IMR-90 (cell line): Measurements from ENCODE around the gene ATP13A1.

Experiments
- CEBPB ChIP-seq: IDR thresholded peaks from 2 replicates; pipeline ENCODE4 v1.6.1; 2012; ENCODE audit warnings: low read depth, low read length, improper control_type of control experiment
- CHD1 ChIP-seq: IDR thresholded peaks from 2 replicates; pipeline ENCODE4 v1.6.1; 2012; ENCODE audit warnings: low read depth, low read length, improper control_type of control experiment
- FOS ChIP-seq: fragments of 150-350 bp; IDR thresholded peaks from 2 replicates; pipeline ENCODE4 v1.6.1; 2016; ENCODE audit warnings: low read depth, low read length
- MAZ ChIP-seq: IDR thresholded peaks from 2 replicates; pipeline ENCODE4 v1.6.1; 2012; ENCODE audit warnings: low read depth, mild to moderate bottlenecking, low read length, improper control_type of control experiment, moderate library complexity, borderline replicate concordance
- MXI1 ChIP-seq: IDR thresholded peaks from 2 replicates; pipeline ENCODE4 v1.6.1; 2012; ENCODE audit warnings: low read depth, mild to moderate bottlenecking, low read length, moderate library complexity, borderline replicate concordance
- NFE2L2 ChIP-seq: fragments of 150-350 bp; IDR thresholded peaks from 2 replicates; pipeline ENCODE4 v1.6.1; 2016; ENCODE audit warnings: low read depth, mild to moderate bottlenecking, low read length
- POLR2A ChIP-seq: IDR thresholded peaks from 2 replicates; pipeline ENCODE4 v1.6.1; 2012; ENCODE audit warnings: mild to moderate bottlenecking, low read depth, low read length
- RAD21 ChIP-seq: IDR thresholded peaks from 2 replicates; pipeline ENCODE4 v1.6.1; 2012; ENCODE audit warnings: low read length, improper control_type of control experiment
- RCOR1 ChIP-seq: IDR thresholded peaks from 2 replicates; pipeline ENCODE4 v1.6.1; 2012; ENCODE audit warnings: mild to moderate bottlenecking, low read length, improper control_type of control experiment; ENCODE audit not compliant: insufficient replicate concordance
- SMC3 ChIP-seq: fragments of 150-350 bp; IDR thresholded peaks from 2 replicates; pipeline ENCODE4 v1.6.1; 2016; ENCODE audit warnings: low read depth, mild to moderate bottlenecking, antibody characterized with exemption, low read length, moderate library complexity
- TF ChIP-seq, protein P1 (sequence below): conservative IDR thresholded peaks from 2 replicates; pipeline ENCODE4 v1.5.1; 2012; ENCODE audit warnings: mild to moderate bottlenecking, low read depth, low read length, improper control_type of control experiment
- TF ChIP-seq, protein P2 (sequence below): fragments of 150-350 bp; IDR thresholded peaks from 2 replicates; pipeline ENCODE4 v1.6.1; 2017; ENCODE audit warnings: mild to moderate bottlenecking, antibody characterized with exemption, low read length, low read depth

DNA sequence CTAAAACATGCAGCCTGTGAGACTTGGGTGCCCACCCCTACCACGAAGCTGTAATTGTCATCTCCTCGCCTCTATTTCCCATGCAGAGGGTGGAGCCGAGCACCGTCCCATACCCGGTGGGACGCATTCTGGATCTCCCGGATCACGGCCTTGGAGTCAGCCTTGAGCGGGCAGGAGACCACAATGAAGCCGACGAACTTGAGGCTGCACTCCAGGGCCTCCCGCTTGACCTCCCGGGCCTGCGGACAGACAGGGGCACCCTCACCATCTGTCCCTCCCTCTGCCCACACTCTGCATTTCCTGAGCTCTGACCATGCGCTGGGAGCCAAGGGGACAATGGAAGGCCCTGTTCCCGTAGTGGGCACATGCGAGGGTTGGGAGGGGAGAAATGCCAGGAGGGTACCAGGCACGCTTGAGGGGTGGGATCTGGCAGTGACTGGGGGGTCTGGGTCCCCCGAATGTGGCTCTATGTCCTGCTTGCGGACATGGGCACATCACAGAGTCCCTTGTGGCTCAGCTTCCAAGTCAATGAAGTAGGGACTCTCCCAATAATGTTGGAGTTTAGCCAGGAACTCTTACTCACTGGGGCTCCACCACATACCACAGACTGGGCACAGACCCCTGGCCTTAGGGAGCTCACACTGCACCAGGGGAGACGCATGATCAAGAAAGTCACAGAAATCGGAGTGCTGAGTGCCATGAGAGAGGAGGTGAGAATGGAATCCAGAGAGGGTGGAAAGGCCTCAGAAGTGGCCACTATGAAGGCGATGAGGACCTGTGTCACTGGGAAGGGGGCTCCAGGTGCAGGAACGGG is 10.8 kb downstream of the ATP13A1 start:
- TF ChIP-seq, protein P1, sequence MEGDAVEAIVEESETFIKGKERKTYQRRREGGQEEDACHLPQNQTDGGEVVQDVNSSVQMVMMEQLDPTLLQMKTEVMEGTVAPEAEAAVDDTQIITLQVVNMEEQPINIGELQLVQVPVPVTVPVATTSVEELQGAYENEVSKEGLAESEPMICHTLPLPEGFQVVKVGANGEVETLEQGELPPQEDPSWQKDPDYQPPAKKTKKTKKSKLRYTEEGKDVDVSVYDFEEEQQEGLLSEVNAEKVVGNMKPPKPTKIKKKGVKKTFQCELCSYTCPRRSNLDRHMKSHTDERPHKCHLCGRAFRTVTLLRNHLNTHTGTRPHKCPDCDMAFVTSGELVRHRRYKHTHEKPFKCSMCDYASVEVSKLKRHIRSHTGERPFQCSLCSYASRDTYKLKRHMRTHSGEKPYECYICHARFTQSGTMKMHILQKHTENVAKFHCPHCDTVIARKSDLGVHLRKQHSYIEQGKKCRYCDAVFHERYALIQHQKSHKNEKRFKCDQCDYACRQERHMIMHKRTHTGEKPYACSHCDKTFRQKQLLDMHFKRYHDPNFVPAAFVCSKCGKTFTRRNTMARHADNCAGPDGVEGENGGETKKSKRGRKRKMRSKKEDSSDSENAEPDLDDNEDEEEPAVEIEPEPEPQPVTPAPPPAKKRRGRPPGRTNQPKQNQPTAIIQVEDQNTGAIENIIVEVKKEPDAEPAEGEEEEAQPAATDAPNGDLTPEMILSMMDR: no peak
- TF ChIP-seq MXI1 (no peak), RAD21 (no peak), SMC3 (no peak), POLR2A (no peak), NFE2L2 (no peak), CEBPB (no peak), FOS (no peak), RCOR1 (no peak), MAZ (no peak), CHD1 (no peak)
- TF ChIP-seq, protein P2, sequence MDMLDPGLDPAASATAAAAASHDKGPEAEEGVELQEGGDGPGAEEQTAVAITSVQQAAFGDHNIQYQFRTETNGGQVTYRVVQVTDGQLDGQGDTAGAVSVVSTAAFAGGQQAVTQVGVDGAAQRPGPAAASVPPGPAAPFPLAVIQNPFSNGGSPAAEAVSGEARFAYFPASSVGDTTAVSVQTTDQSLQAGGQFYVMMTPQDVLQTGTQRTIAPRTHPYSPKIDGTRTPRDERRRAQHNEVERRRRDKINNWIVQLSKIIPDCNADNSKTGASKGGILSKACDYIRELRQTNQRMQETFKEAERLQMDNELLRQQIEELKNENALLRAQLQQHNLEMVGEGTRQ: no peak
